Measurements from ENCODE around the gene CNGA3.

Gene CNGA3

DNA sequence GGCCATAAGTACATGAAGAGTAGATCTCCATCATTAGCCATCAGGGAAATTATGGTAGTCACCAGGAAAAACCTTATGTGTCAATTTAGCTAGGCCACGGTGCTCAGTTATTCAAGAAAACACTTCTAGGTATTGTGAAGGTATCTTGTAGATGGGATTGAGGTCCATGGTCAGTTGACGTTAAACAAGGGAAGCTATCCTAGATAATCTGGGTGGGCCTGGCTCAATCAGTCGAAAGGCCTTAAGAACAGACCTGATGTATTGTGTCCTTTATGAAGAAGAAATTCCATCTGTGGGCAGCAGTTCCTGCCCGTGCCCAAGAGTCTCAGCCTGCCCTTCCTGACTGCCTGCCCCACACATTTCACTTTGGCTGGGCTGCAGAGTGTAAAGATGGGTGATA, 16.7 kb upstream of the CNGA3 start:
- no peak for DNase-seq

DNA sequence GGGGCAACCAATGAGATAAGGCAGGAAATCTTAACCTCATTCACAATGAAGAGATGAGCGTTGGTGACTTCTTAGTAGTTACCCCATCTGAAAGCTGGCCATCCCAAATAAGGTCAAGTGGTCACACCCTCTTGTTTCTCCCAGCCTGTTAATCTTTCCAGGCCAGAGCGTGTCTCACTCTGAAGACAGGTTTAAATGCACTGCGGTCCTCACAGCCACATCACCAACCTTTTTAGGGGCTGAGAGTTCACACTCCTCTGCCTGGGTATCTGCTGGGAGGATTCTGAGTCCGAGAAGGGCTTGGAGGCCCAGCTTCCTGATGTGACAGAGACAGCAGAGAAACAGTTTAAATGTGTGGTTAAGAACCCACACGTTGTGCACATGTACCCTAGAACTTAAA, 13.3 kb upstream of the CNGA3 start:
- no peak for DNase-seq

DNA sequence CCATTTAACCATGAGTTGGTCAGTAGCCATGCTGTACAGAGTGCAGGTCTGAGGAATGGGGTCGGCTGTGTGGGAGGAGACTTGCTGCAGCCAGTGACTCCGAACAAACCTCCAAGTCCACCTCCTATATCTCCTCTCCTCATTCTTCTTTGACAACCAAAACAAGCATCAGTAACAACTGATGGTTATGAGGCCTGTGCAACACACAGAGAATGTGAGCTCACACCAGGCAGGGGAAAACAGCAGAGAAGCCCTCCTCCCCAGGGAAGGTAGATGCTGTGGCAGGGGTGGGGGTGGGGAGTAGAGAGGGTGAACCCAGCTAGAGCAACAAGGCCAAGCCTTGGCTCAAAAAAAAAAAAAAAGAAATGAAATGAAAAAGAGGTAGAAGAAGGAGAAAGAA, 12.3 kb upstream of the CNGA3 start:
- no peak for DNase-seq

DNA sequence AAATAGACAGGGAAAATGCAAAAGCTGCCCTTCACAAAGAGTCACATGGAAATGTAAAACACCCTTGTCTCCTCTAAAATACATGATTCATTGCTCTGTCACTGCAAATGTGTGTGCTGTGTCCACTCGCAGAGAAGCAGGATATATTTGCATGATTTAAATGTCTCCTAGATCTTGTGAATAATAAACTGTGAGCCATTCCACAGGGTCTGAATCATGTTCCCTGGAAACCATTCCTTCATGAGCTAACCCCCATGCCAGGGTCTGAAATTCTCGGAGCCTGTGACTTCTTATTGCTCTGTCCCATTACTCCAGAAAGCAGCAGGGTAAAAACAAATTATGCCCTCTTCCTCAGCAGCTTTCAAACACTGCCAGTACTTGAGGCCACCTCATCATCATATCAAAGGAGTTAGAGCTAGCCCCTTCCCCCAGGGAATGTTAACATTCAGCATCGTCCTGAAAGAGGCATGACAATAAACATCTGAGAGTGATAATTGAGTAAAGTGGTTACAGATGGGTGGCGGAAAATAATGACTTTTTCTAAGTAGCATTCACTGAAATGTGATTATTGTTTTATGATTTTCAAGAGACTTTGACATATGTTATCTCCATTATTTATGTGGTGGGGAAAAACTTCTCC, 11.7 kb upstream of the CNGA3 start:
- no peak for DNase-seq

DNA sequence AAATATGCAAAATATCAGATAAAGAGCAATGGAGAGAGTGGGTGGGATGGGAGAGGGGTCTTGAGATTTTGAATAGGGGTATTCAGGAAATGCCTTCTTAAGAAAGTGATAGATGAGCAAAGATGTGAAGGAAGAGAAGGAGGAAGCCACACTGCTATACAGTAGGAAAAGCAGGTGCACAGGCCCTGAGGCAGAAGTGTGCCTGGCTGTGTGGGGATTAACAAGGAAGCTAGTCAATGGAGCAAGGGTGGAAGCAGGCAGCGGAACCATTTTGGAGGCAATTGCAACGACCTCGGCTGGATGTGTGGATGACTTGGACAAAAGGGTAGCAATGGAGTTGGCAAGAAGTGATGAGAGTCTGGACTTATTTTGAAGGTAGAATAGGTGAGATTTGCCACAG, 11.0 kb upstream of the CNGA3 start:
- DNase-seq: no peak

DNA sequence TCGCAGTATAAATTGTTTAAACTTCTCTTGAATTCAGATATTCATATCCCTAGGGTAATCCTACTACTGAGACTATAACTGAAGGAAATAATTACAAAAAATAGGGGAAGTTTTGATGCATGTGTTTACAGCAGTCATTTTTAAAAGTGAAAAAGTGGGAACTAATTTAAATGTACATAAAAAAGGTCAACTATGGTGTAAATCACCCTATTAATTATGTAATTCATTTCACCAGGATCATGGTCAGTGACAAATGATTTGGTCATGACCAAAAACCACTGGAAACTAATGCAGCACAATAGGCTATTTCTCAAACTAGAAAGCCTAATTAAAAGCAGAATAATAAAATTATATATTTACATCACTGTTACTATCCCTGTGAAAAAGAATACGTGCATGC, 5.0 kb upstream of the CNGA3 start:
- DNase-seq: no peak

DNA sequence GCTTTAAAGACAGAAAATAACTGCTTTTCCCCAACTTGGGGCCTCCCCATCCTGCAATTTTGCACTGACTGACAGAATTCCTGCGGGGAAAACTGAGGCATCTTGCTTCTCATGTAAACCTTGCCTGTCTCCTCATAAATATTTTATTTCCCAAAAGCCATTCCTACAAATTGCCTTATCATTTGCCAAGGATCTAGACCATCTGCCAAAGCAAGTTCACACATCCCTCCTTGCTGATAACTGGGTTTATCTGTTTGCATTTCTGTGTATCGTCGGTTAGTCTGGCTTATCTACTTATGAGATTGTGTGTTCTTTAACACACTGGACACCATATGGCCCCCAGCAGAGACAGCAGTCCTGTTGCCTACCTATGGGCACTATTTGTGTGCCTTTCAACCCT, 3.0 kb upstream of the CNGA3 start:
- no peak for DNase-seq

DNA sequence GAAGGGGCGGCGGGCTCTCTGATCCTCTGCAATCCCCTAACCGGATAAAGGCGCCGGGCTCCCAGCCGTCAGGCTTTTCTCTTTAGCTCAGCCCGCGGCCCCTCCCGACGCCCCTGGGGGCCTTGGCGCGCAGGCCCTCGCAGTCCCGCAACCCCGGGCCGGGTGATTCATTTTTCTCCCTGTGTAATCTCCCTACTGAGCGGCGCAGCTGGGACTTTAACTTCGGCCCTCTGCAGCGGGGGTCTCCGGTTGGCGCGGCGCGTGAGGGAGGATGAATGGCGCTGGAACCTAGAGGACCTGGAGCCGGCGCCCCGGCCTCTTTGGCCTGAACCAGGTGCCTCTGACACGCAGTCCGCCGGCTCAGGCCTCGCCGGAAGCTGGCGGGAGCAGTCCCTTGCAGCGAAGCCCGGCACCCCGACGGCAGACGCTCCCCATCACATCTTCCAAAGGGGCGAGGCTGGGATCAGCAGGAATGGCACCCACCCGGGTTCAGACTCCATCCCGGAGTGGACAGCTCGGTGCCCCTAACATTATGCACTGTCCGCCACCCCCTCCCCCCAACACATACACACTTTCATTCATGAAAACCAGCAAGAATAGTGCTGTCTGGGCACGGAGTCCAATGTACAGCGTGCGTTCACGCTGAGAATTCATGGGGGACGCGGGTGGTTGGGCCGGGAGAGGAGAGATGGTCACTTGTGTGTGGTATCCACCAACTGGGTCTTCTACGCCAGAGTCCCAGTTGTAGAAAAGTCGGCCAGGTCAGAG, 1.2 kb downstream of the CNGA3 start:
- DNase-seq: no peak

DNA sequence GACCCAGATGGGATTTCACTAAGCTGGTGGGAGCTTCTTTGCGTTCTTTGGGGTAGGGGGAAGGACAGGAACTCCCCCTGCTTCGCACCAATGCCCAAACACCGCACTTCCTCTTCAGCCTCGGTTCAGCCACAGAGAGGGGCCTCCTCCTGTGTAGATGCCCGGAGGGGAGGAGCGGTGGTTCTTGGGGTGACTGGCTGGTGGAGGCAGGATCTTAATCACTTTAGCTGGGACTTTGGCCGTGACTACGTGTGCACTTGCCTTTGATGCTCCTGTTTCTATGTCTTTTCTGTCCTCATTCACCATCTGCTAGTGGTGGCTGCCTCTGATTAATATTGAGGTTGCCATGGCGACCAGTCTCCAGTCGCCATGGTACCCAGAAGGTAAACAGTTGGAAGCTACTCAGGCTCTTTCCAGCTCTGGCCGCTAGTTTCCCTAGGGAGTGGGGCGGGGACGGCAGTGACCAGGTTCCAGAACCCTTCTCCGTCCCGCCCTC, 1.9 kb downstream of the CNGA3 start:
- DNase-seq: no peak

DNA sequence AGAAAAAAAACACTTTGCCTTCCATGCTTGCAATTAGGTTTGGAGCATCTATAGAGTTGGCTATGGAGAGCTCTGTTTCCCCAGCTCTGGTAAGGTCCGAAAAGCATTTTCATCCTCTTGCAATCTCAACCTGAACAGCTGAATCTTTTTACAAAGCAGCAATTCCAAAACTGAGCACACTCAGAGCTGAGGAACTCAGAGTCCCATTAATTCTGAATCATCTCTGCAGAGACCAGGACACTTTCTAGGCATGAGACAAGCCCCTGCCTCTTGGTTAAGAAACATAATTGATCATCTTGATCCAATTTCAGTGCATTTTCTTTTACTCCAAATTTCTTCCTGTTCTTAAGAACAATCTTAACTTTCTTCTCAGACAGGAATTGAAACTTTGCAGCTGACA, 4.2 kb downstream of the CNGA3 start:
- DNase-seq: no peak

DNA sequence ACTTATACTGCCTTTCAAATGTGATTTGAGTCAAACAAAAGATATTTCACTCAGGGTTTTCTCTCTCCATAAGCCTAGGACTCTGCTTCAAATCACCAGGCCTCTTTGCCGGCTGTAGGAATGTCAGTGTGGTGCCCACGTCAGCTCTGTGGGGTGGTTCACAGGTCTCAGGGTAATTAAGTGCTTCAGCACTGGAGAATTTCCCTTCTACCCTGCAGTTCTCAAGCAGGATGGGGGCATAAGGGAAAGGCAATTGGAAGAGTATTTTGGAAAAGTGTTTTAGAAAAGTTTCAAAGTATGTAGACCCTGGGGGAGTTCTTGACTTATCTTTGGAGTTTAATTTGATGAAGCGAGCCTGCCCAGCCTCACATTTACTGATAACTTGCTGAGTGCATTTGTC, 9.6 kb downstream of the CNGA3 start:
- DNase-seq: no peak

DNA sequence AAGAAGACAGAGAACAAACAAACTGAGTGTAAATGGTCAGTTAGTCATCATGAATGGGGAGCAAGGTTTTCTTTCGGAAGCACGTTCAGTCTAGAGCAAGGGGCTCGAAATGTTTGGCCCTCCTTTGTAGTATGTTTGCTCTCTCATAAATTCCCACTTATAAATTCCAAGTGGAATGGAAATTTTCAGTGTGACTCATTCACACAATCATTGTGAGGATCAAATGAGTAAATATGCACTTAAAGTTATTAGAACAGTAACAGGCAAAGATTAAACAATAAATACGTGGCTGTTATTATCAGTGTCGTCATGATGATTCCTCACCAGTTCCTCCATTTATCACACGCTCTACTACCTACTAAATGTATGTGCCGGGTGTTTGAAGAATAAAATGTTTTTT, 10.5 kb downstream of the CNGA3 start:
- no peak for DNase-seq

DNA sequence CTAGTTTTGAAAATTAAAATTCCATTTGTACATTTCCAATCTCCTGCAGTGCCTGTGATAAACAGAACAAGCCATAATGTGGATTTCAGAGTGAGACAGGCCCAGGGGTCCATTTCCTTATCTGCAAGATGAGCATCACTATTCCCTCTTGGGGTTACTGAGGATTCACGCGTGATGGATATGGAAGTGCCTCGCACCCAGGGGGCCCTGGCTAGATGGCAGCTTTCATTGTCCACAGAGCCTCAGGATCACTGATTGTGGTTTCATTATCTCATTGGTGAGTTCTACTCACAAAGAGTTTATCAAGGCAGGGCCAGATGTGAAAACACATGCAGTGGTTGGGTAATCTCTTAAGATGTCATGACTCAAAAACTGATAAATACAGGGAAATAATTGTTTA, 11.6 kb downstream of the CNGA3 start:
- DNase-seq: no peak

DNA sequence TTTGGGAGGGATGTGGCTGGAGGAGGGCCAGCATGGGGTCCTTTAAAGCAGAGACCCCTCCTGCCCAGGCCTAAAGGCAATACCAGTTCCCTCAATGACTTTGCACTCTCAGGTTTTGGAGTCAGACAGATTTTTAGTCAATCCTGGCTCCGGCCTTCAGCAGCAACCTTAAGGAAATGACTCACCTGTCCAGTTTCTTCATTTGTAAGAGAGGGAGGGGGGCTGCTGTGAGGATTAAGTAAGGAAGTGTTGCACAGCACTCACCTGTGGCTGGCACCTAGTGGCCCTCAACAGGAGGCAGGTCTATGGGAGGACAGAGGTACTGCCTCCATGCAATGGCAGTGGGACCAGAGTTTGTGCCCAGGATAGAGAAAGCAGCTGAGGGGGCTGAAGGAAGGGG, 13.7 kb downstream of the CNGA3 start:
- DNase-seq: no peak

DNA sequence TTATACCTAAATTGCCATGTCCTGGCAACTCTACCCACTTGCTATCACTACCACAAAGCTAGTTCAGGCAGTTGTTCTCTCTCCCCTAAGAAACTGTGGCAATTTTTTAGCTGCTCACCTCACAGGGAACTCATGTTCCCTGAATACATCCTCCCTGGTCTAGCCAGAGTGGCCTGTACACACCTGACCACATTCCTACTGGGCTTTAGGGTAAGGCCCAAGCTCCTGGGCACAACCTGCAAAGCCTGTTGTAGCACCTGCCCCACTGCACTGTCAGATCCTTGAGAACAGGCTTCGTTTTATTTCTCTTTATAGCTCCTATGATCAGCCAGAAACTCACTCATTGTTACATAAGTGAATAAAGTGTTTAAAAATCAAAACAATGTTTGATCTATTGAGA, 21.5 kb downstream of the CNGA3 start:
- DNase-seq: no peak

DNA sequence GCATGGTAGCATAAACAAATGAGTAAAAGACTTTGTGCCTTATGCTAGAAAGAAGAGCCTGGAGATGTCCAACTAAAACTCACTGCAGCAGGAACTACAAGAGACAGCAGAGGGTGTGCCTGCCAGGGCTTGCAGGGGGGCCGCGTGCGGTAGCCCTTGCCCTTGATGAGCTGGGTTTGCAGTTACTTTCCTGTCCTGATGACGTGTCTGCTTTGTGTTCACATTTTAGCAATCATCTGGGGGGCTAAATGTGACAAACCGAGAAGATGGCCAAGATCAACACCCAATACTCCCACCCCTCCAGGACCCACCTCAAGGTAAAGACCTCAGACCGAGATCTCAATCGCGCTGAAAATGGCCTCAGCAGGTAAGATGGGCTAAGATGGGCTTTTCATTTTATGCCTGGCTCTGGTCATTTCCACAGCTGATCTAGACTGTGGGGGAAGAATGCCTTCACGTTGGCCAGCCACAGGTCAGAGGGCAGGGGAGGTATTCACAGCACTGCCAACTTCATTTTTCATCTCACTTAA, 23.5 kb downstream of the CNGA3 start:
- DNase-seq: no peak

DNA sequence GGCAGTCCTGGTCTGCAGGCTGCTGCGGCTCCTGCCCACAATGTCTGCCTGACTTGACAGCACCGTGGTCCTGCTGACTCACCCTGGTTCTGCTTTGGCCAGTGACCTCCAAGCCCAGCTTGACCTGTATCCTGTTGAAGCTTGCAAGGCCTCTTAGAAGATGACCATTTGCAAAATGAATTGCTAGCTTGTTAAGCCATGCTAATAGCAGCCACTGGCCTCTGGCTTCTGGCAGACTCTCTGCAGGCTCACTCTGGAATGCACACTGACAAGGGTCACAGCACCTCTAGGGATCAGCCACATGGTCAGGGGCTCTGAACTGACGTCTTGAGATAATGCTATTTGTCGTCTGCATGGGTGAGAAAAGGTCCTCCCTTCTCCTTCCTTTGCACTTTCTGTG, 25.9 kb downstream of the CNGA3 start:
- no peak for DNase-seq

DNA sequence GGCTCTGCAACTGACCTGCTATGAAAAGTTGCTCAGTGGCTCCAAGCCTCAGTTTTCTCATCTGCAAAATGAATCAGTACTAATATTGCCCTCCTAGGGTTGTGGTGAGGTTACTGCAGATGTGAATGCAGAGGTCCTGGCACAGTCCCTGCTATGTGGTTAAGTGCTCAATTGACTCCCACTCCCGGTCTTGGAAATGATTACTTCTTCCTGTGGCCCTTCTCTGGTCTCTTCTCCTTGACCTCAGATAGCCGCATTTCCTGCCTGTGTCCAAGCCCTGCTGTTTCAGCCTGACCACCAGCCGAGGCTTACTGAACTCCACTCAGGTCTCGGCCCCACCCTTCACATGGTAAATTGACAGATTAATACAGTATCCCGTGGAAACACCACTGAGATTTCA, 26.3 kb downstream of the CNGA3 start:
- no peak for DNase-seq

DNA sequence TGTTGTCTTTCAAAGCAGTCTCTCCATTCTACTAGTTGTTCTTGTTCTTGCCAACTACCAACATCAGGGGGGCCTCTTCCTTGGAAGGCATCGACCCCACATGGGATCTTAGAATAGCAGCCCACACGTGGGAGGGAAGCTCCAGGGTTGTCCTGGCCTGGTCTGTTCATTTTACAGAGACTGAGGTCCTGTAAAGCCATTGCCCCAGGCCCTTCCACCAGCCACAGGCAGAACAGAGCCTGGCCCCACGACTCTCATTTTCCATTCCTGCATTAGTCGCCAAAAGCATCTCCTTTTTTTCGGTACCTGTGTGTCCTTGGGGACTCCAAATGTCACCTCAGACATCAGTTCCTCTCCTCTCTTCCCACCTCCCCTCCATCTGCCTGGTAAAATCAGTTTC, 28.0 kb downstream of the CNGA3 start:
- DNase-seq: no peak

DNA sequence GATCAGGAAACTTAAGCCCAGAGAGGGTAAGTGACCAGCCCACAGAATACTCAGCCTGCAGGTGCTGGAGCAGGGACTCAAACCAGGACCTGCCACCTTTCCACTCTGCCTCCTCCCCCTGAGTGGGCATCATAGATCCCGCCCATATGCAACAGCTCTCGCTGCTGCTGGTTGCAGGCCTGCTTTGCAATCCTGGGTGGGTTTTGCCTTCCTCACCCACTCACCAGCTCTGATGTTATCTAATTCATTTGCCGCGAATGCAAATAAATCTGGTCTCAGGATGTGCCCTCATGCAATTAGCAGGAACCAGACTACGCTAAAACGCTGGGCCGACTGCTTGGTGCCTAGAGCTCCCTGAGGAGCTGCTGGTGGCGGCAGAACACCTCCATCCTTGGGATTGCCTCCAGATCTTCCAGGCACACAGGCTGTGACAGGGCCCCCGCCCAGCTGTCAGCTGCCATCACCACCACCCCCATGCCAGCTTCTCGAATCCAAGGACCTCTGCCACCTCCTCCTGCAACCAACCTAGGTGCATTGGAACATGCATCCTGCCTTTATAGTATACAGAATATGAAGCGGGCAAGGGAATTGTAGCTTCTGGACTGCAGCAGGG, 28.8 kb downstream of the CNGA3 start:
- DNase-seq: no peak

DNA sequence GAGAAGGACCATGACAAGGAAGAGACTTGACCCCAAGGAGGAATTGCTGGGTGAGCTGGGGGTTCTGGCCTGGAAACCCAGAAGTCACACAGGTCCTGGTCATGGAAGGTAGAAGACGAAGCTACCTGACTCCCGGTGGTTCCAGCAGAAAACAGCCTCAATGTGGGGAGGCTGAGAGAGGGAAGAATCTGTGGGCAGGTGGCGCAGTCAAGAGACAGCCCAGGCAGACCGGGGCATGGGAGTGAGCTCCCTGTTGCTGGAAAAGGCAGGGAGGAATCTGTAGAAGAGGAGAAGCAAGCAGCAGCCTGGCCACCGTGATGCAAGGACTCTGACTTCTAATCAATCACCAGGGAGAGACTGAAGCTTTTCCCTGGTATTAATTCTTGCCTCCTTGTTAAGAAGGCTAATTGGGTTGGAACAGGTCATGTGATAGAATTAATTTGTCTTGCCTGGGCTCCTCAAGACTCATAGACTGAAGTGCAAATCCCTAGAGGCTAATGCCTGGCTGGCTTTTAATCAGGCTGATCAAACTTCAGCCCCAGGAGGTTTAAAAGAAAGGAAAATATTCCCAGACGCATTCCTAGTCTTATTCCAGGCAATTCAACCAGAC, 30.1 kb downstream of the CNGA3 start:
- no peak for DNase-seq

DNA sequence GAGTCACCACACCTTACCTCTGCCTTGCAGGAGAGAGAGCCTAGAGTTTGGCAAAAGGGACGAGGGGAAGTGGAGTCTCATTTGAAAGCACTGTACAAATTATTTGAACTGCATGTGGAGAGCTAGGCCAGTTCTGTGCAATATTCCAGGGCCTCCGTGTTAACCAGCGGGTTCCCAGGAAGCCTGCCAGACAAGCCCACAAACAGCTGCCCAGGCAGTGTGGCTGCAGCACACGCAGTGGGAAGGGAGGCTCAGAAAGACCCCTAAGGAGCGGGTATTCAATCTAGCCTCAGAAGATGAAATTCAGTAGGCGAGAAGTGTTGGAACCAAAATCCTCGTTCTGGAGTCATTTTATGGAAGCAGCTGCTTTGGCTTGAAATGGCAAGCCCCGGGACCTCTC, 30.7 kb downstream of the CNGA3 start:
- no peak for DNase-seq

DNA sequence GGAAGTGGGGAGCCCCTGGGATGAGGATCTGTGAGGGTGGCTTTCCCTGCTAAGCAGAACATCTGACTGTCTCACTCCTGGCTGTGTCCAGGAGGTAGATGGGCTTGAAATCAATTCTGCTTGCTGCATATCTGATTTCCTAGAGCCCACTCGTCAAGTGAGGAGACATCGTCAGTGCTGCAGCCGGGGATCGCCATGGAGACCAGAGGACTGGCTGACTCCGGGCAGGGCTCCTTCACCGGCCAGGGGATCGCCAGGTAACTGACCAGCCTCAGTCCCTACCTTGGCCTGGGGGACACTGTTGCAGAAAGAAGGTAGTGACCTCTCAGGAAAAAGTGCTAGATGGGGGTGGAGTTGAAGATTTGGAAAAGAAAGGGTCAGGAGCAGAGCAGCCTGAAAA, 31.3 kb downstream of the CNGA3 start:
- no peak for DNase-seq

DNA sequence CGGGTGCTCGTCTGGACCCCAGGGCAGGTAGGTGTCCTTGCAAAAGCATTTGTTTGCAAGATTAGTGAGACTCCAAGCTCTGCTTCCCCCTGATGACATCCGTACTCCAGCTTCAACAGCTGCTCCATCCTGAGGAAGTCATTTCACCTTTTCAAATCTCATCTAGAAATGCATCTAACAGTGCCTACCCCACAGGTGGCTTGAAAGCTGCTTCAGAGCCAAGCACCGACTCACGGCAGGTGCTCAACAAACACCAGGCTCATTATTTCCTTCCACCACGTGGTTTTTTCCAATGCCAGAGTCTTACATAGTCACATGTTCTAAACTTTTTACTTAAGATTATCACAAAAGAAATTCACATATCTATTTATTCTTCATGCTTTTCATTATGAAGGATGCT, 31.9 kb downstream of the CNGA3 start:
- no peak for DNase-seq
